ENCODE results near the gene PHLDB2.

Gene PHLDB2

DNA sequence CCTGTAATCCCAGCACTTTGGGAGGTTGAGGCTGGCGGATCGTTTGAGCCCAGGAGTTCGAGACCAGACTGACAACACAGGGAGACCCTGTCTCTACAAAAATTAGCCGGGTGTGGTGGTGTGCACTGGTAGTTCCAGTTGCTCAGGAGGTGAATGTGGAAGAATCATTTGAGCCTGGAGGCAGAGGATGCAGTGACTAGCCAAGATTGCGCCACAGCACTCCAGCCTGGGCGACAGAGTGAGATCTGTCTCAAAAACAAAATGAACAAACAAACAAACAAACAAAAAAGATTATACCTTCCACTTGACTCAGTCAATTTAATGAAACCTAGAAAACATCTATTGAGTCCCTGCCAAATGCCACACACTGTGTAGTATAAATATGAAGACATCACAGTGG is 30.5 kb upstream of the PHLDB2 start:
- H3K4me3 ChIP-seq (replicated peaks; ENCODE audit: low read depth, low read length), result no peak overlapping the region
- no peak for DNase-seq (ENCODE audit: extremely low read depth, low read depth)
- TF ChIP-seq, protein P1, sequence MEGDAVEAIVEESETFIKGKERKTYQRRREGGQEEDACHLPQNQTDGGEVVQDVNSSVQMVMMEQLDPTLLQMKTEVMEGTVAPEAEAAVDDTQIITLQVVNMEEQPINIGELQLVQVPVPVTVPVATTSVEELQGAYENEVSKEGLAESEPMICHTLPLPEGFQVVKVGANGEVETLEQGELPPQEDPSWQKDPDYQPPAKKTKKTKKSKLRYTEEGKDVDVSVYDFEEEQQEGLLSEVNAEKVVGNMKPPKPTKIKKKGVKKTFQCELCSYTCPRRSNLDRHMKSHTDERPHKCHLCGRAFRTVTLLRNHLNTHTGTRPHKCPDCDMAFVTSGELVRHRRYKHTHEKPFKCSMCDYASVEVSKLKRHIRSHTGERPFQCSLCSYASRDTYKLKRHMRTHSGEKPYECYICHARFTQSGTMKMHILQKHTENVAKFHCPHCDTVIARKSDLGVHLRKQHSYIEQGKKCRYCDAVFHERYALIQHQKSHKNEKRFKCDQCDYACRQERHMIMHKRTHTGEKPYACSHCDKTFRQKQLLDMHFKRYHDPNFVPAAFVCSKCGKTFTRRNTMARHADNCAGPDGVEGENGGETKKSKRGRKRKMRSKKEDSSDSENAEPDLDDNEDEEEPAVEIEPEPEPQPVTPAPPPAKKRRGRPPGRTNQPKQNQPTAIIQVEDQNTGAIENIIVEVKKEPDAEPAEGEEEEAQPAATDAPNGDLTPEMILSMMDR (IDR thresholded peaks at IDR 0.05; ENCODE audit: low read depth, low read length, missing control alignments), result no peak

DNA sequence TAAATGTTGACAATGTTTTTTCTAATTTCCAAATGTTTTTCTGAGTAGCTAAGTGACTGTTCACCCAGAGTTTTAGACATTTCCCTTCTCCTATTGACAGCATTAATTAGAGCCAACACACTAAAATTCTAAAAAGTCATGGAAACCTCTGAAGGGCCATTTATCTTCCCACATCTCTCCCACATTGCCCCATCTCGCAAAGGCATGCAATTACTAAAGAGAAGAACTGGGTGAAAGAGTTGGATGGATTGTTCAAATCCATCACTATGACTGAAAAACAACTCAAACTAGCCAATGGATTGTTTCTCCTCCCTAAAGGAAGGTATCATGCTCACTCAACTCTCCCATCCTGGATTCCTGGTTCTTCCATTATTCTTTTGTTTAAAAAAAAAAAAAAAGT is 30.0 kb upstream of the PHLDB2 start:
- no peak for DNase-seq (ENCODE audit: extremely low read depth, low read depth)
- no peak overlapping the region for H3K4me3 ChIP-seq (replicated peaks; ENCODE audit: low read depth, low read length)
- TF ChIP-seq, protein P1 (IDR thresholded peaks at IDR 0.05; ENCODE audit: low read depth, low read length, missing control alignments), result no peak

DNA sequence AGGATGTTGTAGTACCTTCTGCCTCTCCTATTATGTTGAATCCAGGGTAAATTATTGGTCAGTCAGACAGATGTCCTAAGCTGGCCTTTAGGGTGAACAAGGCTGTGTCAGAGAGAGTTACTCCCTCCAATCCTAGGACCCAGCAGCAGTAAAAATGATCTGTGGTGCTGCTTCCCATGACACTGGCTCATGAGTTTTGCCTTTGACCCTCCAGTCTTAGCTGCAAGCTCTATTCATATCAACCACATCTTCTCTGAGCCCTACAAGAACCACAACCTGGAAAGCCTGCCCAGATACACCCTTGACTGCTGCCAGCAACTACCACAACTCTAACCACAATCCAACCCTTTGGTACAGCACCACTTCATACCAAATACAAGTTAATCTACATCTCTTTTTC is 27.2 kb upstream of the PHLDB2 start:
- TF ChIP-seq, protein P1 (IDR thresholded peaks at IDR 0.05; ENCODE audit: low read depth, low read length, missing control alignments), result no peak
- H3K4me3 ChIP-seq (replicated peaks; ENCODE audit: low read depth, low read length), result no peak overlapping the region
- no peak for DNase-seq (ENCODE audit: extremely low read depth, low read depth)

DNA sequence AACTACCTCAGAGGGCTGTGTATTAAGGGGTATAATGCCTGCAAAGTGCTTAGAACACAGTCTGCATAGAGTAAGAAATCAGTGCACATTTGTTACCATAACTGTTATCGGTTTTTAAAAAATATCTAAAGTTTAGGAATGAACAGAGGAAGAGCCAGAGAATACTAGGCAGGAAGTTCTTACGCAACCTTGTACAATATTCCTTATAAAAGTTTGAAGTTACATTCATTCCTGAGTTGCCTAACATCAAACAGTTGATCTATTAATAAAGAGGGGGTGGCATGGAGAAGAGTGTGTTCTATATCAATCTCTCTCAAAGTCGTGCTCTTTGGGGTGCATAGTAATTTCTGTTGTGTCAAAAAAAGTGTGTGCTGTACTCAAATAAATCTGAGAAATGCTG is 22.0 kb upstream of the PHLDB2 start:
- TF ChIP-seq, protein P1 (IDR thresholded peaks at IDR 0.05; ENCODE audit: low read depth, low read length, missing control alignments), result no peak
- DNase-seq (ENCODE audit: extremely low read depth, low read depth), result no peak
- no peak overlapping the region for H3K4me3 ChIP-seq (replicated peaks; ENCODE audit: low read depth, low read length)

DNA sequence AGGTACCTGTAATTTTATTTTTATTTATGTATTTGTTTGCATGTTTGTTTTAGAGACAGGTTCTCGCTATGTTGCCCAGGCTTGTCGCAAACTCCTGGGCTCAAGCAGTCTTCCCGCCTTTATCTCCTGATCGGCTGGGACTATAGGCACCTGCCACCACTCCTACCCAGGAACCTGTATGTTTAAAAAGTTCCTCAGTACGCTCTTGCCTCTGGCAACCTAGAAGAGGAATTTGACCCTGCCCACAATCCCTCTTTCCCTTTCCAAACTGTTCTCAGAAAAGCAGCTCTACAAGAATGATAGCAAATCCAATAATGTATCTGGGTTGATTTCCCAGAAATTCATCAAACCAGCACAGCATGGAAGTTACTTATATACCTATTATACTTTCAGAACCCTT is 20.9 kb upstream of the PHLDB2 start:
- TF ChIP-seq, protein P1 (IDR thresholded peaks at IDR 0.05; ENCODE audit: low read depth, low read length, missing control alignments), result no peak
- DNase-seq (ENCODE audit: extremely low read depth, low read depth), result no peak
- no peak overlapping the region for H3K4me3 ChIP-seq (replicated peaks; ENCODE audit: low read depth, low read length)

DNA sequence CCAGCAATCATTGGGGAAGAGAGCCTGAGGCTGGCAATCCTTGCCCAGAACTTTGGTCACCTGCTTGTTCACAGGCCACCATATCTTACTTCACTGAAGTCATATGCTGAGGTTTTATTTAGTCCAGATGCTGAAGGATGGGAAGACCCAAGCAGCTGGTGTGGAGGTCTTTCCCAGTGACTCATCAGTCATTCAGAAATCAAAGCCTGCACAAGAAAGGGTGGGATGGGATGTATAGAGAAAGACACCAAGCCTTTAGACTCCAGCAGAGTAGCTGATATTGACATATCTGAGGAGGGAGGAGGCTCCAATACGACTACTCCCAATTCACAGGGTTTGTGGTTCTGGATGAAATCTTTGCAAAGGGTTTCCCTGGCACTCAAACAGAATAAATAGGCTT is 13.0 kb upstream of the PHLDB2 start:
- TF ChIP-seq, protein P1 (IDR thresholded peaks at IDR 0.05; ENCODE audit: low read depth, low read length, missing control alignments), result no peak
- DNase-seq (ENCODE audit: extremely low read depth, low read depth), result no peak
- H3K4me3 ChIP-seq (replicated peaks; ENCODE audit: low read depth, low read length), result no peak overlapping the region

DNA sequence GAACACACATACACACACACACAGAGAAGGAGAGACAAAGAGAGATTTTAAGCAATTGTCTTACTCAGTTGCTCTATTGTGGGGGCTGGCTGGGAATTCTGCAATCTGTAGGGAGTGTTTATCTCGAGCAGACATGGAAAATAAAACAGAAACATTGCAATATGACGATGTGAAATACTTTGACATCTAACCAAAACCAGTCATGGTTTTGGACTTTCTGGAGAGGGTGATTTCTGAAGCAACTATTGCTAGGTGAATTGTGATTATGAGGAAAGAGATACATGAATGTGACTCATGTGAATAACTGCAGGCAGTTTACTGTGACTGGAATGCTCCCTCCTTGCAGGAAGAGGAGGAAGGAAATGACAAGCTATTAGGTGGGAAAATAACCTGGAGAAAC is 12.3 kb upstream of the PHLDB2 start:
- H3K4me3 ChIP-seq (replicated peaks; ENCODE audit: low read depth, low read length), result no peak overlapping the region
- no peak for DNase-seq (ENCODE audit: extremely low read depth, low read depth)
- TF ChIP-seq, protein P1 (IDR thresholded peaks at IDR 0.05; ENCODE audit: low read depth, low read length, missing control alignments), result no peak
